HAP-1 (cell line): ENCODE data around the gene EIF4G3.
"Not testable (repeated sequence)": the region's sequence is repeated elsewhere in the genome, so short reads cannot be mapped to it uniquely, and the experiment has no call there.

ENCODE experiments used
- DNase-seq, 2 experiments: peaks; one replicate each; pipeline ENCODE4 v3.0.0-alpha.2; 2016 to 2020; ENCODE audit warnings: low spot score in 2 of 2
- H3K27me3 ChIP-seq: fragments of 250-450 bp; sonication (Bioruptor Pico); 2 replicates; pipeline ENCODE4 v1.5.1; 2020; ENCODE audit warnings: low read depth, mild to moderate bottlenecking, moderate library complexity
- H3K36me3 ChIP-seq: fragments of 250-450 bp; sonication (Bioruptor Pico); replicated peaks from 2 replicates; pipeline ENCODE4 v1.5.1; 2020; ENCODE audit warnings: mild to moderate bottlenecking
- H3K4me1 ChIP-seq: fragments of 250-450 bp; sonication (Bioruptor Pico); 2 replicates; pipeline ENCODE4 v1.5.1; 2020; ENCODE audit warnings: mild to moderate bottlenecking
- H3K4me3 ChIP-seq: fragments of 250-450 bp; sonication (Bioruptor Pico); 2 replicates; pipeline ENCODE4 v1.5.1; 2020; ENCODE audit warnings: mild to moderate bottlenecking, moderate library complexity
- H3K9me3 ChIP-seq: fragments of 250-450 bp; sonication (Bioruptor Pico); 2 replicates; pipeline ENCODE4 v1.5.1; 2020; ENCODE audit warnings: mild to moderate bottlenecking, moderate library complexity
- in situ Hi-C: fragments of 300-500 bp; cut with MboI; formaldehyde crosslinking; loops from 3 replicates; pipeline ENCODE4 v1.14.3; 2020; ENCODE audit warnings: low sequenced_read_pairs, inconsistent platforms, mixed read lengths

Gene EIF4G3

GRCh38 chr1:21175324-21175669 is 1.4 kb downstream of the EIF4G3 start:
- H3K4me1 ChIP-seq, result peaks cover 14% of the 10 kb centered on the region
- H3K9me3 ChIP-seq, result no peaks in the 10 kb centered on the region
- DNase-seq, result peak in 1 of 2 experiments; percentile 23
- peak overlapping the region; percentile 86 for H3K4me3 ChIP-seq
- H3K36me3 ChIP-seq, result peaks cover 15% of the 10 kb centered on the region
- in situ Hi-C loops, result loop anchor here (25.0 kb wide), 1 partner anchor 188 kb away; no protein-coding TSS in a partner anchor
- H3K27me3 ChIP-seq, result no peaks in the 10 kb centered on the region

GRCh38 chr1:21174654-21175323 is 1.9 kb downstream of the EIF4G3 start:
- Histone ChIP-seq H3K4me1 (peaks cover 14% of the 10 kb centered on the region), H3K36me3 (peaks cover 20% of the 10 kb centered on the region), H3K4me3 (peak overlapping the region; percentile 86), H3K27me3 (no peaks in the 10 kb centered on the region), H3K9me3 (no peaks in the 10 kb centered on the region)
- in situ Hi-C loops, result loop anchor here (25.0 kb wide), 1 partner anchor 187 kb away; no protein-coding TSS in a partner anchor
- DNase-seq, result no peak

GRCh38 chr1:21174230-21174629 is 2.5 kb downstream of the EIF4G3 start:
- Histone ChIP-seq H3K9me3 (no peaks in the 10 kb centered on the region), H3K27me3 (no peaks in the 10 kb centered on the region), H3K4me1 (peaks cover 14% of the 10 kb centered on the region), H3K36me3 (peaks cover 26% of the 10 kb centered on the region), H3K4me3 (peak overlapping the region; percentile 86)
- in situ Hi-C loops, result no loop called here
- DNase-seq, result no peak

- Histone ChIP-seq H3K4me1 (peaks cover 14% of the 10 kb centered on the region), H3K36me3 (peaks cover 35% of the 10 kb centered on the region)
- H3K27me3 ChIP-seq, DNase-seq, H3K9me3 ChIP-seq, in situ Hi-C loops, H3K4me3 ChIP-seq: not testable (repeated sequence)
Measured at GRCh38 chr1:21173096-21173495, 3.6 kb downstream of the EIF4G3 start.

- H3K4me3 ChIP-seq, H3K4me1 ChIP-seq, in situ Hi-C loops, H3K9me3 ChIP-seq, H3K27me3 ChIP-seq: not testable (repeated sequence)
- DNase-seq, result peak in 1 of 2 experiments; percentile 24
- peaks cover 52% of the 10 kb centered on the region for H3K36me3 ChIP-seq
Measured at GRCh38 chr1:21170837-21171236, 5.9 kb downstream of the EIF4G3 start.

GRCh38 chr1:21168444-21168843 is 8.3 kb downstream of the EIF4G3 start:
- Histone ChIP-seq H3K4me1 (peaks cover 3% of the 10 kb centered on the region), H3K27me3 (no peaks in the 10 kb centered on the region), H3K9me3 (no peaks in the 10 kb centered on the region), H3K36me3 (peaks cover 57% of the 10 kb centered on the region), H3K4me3 (no peak overlapping the region)
- DNase-seq, result no peak
- in situ Hi-C loops, result no loop called here

- no peak for DNase-seq
- peaks cover 57% of the 10 kb centered on the region for H3K36me3 ChIP-seq
- no peak overlapping the region for H3K4me3 ChIP-seq
- H3K9me3 ChIP-seq, result no peaks in the 10 kb centered on the region
- H3K4me1 ChIP-seq, result no peaks in the 10 kb centered on the region
- no peaks in the 10 kb centered on the region for H3K27me3 ChIP-seq
- in situ Hi-C loops, result no loop called here
Measured at GRCh38 chr1:21165646-21166045, 11.1 kb downstream of the EIF4G3 start.

GRCh38 chr1:21165076-21165475 is 11.6 kb downstream of the EIF4G3 start:
- no peak overlapping the region for H3K4me3 ChIP-seq
- no peak for DNase-seq
- in situ Hi-C loops, result no loop called here
- no peaks in the 10 kb centered on the region for H3K4me1 ChIP-seq
- H3K27me3 ChIP-seq, result no peaks in the 10 kb centered on the region
- H3K36me3 ChIP-seq, result peaks cover 57% of the 10 kb centered on the region
- no peaks in the 10 kb centered on the region for H3K9me3 ChIP-seq

- Histone ChIP-seq H3K9me3 (no peaks in the 10 kb centered on the region), H3K4me1 (no peaks in the 10 kb centered on the region), H3K4me3 (no peak overlapping the region), H3K36me3 (peaks cover 50% of the 10 kb centered on the region), H3K27me3 (no peaks in the 10 kb centered on the region)
- in situ Hi-C loops, result no loop called here
- DNase-seq, result no peak
Measured at GRCh38 chr1:21164266-21164665, 12.4 kb downstream of the EIF4G3 start.

- no peak for DNase-seq
- H3K4me1 ChIP-seq, result no peaks in the 10 kb centered on the region
- no peaks in the 10 kb centered on the region for H3K9me3 ChIP-seq
- no peaks in the 10 kb centered on the region for H3K27me3 ChIP-seq
- peaks cover 45% of the 10 kb centered on the region for H3K36me3 ChIP-seq
- no peak overlapping the region for H3K4me3 ChIP-seq
- in situ Hi-C loops, result no loop called here
Measured at GRCh38 chr1:21162740-21163464, 13.8 kb downstream of the EIF4G3 start.

GRCh38 chr1:21161842-21162241 is 14.9 kb downstream of the EIF4G3 start:
- no peaks in the 10 kb centered on the region for H3K4me1 ChIP-seq
- in situ Hi-C loops, result no loop called here
- H3K9me3 ChIP-seq, result no peaks in the 10 kb centered on the region
- DNase-seq, result no peak
- H3K4me3 ChIP-seq, result no peak overlapping the region
- H3K36me3 ChIP-seq, result peaks cover 37% of the 10 kb centered on the region
- no peaks in the 10 kb centered on the region for H3K27me3 ChIP-seq

GRCh38 chr1:21160263-21160796 is 16.4 kb downstream of the EIF4G3 start:
- no peaks in the 10 kb centered on the region for H3K9me3 ChIP-seq
- no peaks in the 10 kb centered on the region for H3K4me1 ChIP-seq
- H3K4me3 ChIP-seq, result no peak overlapping the region
- no peak for DNase-seq
- in situ Hi-C loops, result no loop called here
- H3K27me3 ChIP-seq, result no peaks in the 10 kb centered on the region
- peaks cover 26% of the 10 kb centered on the region for H3K36me3 ChIP-seq

- Histone ChIP-seq H3K4me3 (no peak overlapping the region), H3K9me3 (no peaks in the 10 kb centered on the region), H3K4me1 (peaks cover 15% of the 10 kb centered on the region; the same call in 1 of the 2 replicates), H3K27me3 (no peaks in the 10 kb centered on the region), H3K36me3 (peaks cover 34% of the 10 kb centered on the region)
- in situ Hi-C loops, result no loop called here
- no peak for DNase-seq
Measured at GRCh38 chr1:21157868-21158267, 18.8 kb downstream of the EIF4G3 start.

GRCh38 chr1:21157054-21157453 is 19.6 kb downstream of the EIF4G3 start:
- H3K9me3 ChIP-seq, result no peaks in the 10 kb centered on the region
- peaks cover 34% of the 10 kb centered on the region for H3K36me3 ChIP-seq
- in situ Hi-C loops, result no loop called here
- peaks cover 15% of the 10 kb centered on the region; the same call in 1 of the 2 replicates for H3K4me1 ChIP-seq
- DNase-seq, result no peak
- H3K27me3 ChIP-seq, result no peaks in the 10 kb centered on the region
- H3K4me3 ChIP-seq, result no peak overlapping the region
